NCI-H345 treated with DMSO at 0.1 percent for 48 hours (cell line): ENCODE results near the gene ACTR3C.

Source experiments
- DNase-seq: peaks from one replicate; lab custom pipeline; 2025; ENCODE audit not compliant: unreplicated experiment; lab: John Stamatoyannopoulos, UW

Gene ACTR3C

DNA sequence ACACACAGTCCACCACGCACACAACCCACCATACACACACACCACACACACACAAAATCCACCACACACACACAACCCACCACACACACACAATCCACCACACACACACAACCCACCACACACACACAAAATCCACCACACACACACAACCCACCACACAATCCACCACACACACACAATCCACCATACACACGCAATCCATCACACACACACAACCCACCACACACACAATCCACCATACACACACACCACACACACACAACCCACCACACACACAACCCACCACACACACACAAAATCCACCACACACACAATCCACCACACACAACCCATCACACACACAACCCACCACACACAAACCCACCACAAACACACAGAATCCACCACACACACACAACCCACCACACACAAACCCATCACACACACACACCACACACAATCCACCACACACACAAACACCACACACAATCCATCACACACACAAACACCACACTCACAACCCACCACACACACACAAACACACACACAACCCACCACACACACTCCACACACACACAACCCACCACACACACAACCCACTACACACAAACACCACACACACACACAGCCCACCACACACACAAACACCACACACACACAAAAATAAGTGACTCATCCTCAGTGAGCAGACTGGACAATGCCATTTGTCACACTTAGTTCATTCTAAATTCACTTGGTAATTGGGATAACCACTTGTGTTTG is 36.4 kb upstream of the ACTR3C start:
- no peak for DNase-seq

DNA sequence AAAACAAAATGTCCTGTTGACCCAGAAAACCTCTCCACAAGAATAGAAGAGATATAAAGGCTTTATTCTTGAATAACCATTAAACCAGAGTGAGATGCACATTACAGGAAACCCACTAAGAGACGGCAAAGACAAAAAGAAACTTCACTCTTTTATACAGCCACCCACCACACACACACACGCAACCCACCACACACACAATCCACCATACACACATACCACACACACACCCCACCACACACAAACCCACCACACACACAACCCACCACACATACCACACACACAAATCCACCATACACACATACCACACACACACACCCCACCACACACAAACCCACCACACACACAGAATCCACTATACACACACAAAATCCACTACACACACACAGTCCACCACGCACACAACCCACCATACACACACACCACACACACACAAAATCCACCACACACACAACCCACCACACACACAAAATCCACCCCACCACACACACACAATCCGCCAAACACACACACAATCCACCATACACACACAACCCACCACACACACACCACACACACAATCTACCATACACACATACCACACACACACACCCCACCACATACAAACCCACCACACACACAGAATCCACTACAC is 35.8 kb upstream of the ACTR3C start:
- DNase-seq, result no peak

GRCh38 chr7:150358433-150358832 is 35.1 kb upstream of the ACTR3C start:
- no peak for DNase-seq

DNA sequence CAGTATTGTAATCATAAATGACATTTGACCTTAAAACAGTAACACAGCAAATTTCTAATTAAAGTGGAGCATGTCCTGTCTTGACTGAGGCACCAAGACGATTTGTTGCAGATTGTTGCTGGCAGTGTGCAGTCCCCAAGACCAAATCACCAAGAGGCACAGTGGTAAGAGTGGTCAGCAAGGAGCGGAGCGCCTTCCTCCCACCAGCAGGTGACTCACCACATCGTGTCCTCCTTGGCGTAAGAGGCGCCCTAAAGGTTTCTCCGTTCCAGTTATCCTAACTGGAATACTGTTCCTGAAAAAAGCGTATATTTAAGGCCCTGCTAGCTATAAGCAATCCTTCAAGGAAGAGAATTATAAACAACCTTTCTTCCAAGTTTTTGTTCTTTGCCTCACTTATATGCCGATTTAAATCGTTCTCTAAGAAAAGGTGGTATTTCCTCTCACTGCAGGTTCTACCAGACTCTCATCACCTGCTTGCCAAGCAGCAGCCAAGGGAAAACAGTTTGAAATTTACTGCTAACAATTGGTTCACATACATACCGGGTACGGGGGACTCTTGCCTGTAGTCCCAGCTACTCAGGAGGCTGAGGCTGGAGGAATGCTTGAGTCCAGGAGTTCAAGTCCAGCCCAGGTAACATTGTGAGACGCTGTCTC is 34.6 kb upstream of the ACTR3C start:
- no peak for DNase-seq

DNA sequence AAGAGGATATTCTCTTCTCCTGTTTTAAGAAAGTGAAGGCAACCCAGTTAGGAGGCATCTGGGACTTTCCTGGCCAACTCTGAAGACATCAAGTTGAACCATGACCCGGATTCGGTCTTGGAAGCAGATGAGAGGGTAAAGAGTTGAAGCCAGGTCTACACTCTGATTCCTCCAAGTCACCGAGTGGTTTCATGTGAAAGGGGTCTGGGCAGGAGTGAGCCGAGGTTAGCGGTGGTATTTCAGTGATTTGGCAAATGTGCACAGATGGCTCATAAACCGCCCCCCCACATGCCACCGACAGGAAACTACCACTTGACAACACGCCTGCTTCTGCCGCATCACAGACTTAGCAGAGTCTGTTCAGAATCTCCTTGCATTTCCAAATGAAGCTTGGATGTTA is 33.9 kb upstream of the ACTR3C start:
- no peak for DNase-seq

DNA sequence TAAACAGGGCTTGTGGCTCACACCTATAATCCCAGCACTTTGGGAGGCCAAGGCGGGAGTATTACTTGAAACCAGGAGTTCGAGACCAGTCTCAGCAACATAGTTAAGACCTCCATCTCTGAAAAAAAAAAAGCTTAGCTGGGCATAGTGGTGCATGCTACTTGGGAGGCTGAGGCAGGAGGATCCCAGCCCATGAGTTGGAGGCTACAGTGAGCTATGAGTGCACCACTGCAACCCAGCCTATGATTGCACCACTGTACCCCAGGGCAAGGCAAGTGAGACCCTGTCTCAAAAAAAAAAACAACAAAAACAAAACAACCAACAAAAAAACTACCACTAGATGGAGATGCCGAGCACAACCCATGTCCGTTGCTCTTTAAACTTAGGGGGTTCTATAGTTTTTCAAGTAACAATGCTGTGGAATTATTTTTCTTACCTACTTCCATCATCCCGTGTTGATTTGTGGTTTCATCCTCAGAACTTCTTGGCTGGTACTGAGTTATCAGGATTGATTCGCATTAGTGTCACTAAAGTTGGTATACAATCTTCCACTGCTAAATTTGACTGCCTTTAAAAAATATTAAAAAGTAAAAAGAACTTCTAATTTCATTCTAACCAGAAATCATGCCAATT is 33.0 kb upstream of the ACTR3C start:
- DNase-seq, result no peak

- no peak for DNase-seq
Observed at GRCh38 chr7:150355666-150356059, 32.3 kb upstream of the ACTR3C start.

DNA sequence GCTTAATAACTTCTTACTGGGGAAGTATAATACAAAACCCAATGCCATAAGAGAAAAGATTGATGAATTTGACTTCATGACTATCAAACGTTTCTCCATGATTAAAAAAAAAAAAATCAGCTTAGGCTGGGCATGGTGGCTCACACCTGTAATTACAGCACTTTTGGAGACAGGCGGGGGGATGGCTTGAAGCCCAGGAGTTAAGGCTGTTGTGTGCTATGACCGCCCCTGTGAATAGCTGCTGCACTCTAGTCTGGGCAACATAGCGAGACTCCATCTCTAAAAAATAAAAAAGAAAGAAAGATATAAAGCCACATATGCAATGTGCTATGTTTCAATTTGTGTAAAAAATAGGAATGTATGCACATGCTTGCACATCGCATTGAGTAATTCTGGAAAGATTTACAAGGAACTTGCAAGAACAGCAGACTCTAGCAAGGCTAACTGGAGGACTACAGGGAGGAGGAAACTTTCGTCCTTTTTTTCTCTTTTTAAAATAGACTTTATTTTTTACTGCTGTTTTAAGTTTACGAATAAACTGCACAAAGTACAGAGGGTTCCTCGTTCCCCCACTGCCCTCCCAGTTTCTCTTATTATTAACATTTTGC is 28.3 kb upstream of the ACTR3C start:
- no peak for DNase-seq

DNA sequence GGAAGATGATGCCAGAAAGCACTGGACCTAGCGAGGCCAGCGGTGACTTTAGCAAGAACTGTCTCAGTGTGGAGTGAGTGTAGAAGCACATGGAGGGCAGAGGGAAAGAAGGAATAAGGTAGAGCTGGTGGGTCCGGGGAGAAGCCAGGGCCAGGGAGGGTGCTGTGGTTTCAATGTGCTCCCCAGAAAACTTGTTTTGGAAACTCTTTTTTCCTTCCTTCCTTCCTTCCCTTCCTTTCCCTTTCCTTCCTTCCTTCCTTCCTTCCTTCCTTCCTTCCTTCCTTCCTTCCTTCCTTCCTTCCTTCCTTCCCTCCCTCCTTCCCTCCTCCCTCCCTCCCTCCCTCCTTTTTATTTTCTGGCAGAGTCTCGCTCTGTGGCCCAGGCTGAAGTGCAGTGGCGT is 23.6 kb upstream of the ACTR3C start:
- DNase-seq, result no peak

DNA sequence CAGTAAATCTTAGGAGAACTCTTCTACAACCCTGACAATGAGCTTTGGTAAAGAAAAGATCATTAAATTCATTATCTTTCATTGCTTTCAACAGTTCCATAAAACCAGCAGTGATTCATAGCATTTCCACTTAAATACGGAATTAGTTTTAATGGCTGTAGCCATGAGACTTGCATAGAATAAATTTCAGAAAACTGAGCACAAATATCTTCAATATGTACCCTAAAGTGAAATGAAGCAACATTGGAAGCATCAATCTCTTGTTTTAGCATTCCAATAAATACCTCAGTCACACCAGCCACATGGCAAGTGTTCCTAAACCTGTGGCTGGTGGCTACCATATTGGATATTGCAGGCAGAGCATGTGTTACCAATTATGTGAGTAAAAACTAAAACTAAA is 21.7 kb upstream of the ACTR3C start:
- no peak for DNase-seq

DNA sequence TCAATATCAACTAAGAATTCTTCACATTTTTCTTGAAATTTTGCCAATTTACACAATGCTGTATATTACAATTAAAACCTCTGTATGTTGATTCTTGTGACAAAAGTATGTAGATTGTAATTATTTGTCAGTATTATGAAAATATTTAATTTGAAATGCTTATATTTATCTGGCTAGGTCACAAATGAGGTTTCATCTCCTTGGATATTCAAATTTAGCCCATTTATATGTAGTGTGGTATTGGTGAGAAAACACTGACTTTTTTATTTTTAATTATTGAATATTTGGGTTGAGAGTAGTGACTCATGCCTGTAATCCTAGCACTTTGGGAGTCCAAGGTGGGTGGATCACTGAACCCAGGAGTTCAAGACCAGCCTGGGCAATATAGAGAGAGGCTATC is 21.0 kb upstream of the ACTR3C start:
- DNase-seq, result no peak

GRCh38 chr7:150343225-150343624 is 19.9 kb upstream of the ACTR3C start:
- no peak for DNase-seq

DNA sequence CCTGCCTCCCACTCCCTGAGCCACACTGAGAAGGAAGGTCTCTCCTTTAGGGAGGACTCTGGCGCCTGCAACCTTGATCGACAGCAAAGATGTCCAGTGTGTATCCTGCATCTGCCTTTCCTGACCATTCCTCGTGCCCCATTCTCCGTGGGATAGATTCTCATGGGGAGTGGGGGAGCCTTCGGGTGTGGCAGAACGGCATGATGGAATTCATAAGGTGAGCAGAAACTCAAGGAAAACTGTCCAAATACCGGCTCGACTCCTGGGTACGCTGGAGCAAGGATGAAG is 18.7 kb upstream of the ACTR3C start:
- DNase-seq, result no peak

- DNase-seq, result no peak
Observed at GRCh38 chr7:150341263-150342120, 18.1 kb upstream of the ACTR3C start, which contains the start of gene RARRES2. Gene RARRES2 (minus strand): TSS chr7:150341629. CDS start chr7:150340609, 1,020 bp downstream.

DNA sequence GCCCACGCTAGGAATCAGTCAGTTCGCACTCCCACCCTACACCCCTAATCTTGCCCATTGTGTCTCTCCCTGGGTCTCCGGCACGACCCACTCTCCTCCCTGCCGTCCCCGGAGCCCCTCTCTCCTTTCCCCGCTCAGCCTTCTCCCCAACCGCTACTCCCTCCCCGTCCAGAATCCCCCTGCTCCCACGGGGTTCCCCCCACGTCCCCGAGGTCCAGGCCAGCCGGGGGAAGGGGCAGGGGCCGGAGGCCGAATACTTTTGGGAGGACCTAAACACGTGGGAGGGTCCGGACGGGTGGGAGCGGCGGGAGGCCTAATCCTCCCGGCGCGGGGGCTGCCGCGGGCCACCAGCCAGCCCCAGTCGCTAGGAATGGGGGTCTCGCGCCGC is 17.5 kb upstream of the ACTR3C start:
- DNase-seq, result no peak

- no peak for DNase-seq
Observed at GRCh38 chr7:150340024-150340749, 16.8 kb upstream of the ACTR3C start.

DNA sequence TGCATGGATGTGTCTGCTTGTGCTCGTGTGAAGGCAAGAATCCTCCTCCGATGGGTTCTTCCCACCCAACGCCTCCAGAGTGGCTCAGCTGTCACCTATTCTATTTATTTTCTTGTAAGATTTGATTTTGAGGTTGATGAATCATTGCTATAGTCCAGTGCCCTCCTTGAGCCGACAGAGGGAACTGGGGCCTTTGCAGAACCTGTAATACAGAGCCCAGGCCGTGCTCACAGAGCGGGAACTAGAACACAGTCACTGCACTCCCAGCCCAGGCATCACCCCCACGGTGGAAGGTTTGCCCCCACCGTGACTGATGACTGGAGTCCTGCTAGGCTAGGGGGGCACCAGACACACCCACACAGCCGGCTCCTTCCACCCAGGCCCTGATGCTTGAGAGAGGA is 16.1 kb upstream of the ACTR3C start:
- no peak for DNase-seq

DNA sequence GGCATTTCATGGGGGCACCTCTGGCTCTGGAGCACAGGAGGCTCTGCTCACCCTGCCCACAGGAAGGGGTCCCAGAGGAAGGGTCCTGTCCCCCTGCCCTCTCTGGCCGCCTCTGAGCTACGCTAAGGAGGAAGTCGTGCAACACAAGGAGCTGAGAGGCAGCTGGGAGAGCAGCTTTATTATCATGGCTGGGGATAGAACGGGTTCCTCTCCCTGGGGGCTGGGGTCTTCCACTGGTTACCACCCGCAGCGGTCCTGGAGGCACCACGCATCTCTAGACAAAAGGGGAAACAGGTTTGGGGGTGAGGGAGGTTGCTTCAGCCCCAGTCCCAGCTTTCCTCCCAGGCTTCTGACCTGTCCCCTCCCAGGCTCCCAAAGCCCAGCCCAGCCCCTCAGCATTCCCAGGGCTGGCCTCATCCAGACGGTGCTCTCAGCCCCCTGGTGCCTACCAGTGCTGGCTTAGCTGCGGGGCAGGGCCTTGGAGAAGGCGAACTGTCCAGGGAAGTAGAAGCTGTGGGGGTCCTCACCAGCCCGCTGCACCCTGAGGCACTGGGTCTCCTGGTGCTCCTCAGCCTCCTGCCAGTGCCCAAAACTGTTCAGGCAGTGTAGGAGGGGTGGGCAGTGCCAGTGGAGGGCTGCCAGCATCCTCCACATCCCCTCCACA is 15.0 kb upstream of the ACTR3C start:
- DNase-seq, result no peak

DNA sequence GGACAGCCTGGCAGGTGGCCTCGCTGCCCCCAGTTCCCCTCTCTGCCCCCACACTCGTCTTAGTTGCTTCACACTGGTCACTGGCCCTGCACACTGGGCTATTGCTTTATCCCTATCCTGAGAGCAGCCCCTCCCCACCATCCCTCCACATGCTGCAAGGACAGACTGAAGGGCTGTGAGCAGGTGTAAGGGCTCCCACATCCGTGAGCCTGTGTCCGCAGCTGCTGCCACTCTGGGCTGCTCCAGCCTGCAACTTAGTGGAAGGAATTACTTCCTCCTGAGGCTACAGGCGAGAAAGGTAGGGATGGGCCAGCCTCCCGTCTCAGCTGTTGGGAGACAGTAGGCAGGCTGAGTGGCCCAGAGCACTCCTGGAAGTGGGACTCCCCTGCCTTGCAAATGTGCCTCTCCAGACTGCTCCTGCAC is 14.3 kb upstream of the ACTR3C start:
- DNase-seq, result no peak

- DNase-seq, result no peak
Observed at GRCh38 chr7:150337179-150337578, 13.8 kb upstream of the ACTR3C start.
